ENCODE results near the gene GALNT4.

GALNT4 gene

GRCh38 chr12:89493670-89494302 is 30.8 kb downstream of the GALNT4 start:
- no peak for DNase-seq (ENCODE audit: low spot score)

- DNase-seq (ENCODE audit: low spot score): no peak
Measured at GRCh38 chr12:89492883-89493282, 31.7 kb downstream of the GALNT4 start.

- no peak for DNase-seq (ENCODE audit: low spot score)
Measured at GRCh38 chr12:89490922-89491321, 33.7 kb downstream of the GALNT4 start.

- no peak for DNase-seq (ENCODE audit: low spot score)
Measured at GRCh38 chr12:89486264-89486663, 38.3 kb downstream of the GALNT4 start.

- DNase-seq (ENCODE audit: low spot score): no peak
Measured at GRCh38 chr12:89484470-89484869, 40.1 kb downstream of the GALNT4 start.

- DNase-seq (ENCODE audit: low spot score): no peak
Measured at GRCh38 chr12:89481213-89481914, 43.2 kb downstream of the GALNT4 start.

GRCh38 chr12:89479982-89480381 is 44.6 kb downstream of the GALNT4 start:
- DNase-seq (ENCODE audit: low spot score): no peak

GRCh38 chr12:89477633-89478279 is 46.8 kb downstream of the GALNT4 start:
- no peak for DNase-seq (ENCODE audit: low spot score)

- DNase-seq (ENCODE audit: low spot score): no peak
Measured at GRCh38 chr12:89476904-89477595, 47.5 kb downstream of the GALNT4 start.

- DNase-seq (ENCODE audit: low spot score): no peak
Measured at GRCh38 chr12:89476232-89476631, 48.4 kb downstream of the GALNT4 start.

GRCh38 chr12:89475203-89475990 is 49.2 kb downstream of the GALNT4 start:
- DNase-seq (ENCODE audit: low spot score): no peak

- DNase-seq (ENCODE audit: low spot score): no peak
Measured at GRCh38 chr12:89474615-89475014, 50.0 kb downstream of the GALNT4 start.
